HG03469 (cell line): ENCODE data around the gene PLEKHH1.

Source experiments
- ATAC-seq: cut with Tn5 transposase; IDR thresholded peaks from one replicate; pipeline ENCODE4 v1.9.1; 2021; ENCODE audit warnings: mild to moderate bottlenecking, moderate library complexity, moderate number of reproducible peaks; ENCODE audit not compliant: unreplicated experiment

Gene PLEKHH1

GRCh38 chr14:67532998-67533753 is at the start of gene PLEKHH1:
Gene PLEKHH1 (plus strand): TSS chr14:67533290. CDS start chr14:67541868, 8,578 bp downstream.
- no peak for ATAC-seq

DNA sequence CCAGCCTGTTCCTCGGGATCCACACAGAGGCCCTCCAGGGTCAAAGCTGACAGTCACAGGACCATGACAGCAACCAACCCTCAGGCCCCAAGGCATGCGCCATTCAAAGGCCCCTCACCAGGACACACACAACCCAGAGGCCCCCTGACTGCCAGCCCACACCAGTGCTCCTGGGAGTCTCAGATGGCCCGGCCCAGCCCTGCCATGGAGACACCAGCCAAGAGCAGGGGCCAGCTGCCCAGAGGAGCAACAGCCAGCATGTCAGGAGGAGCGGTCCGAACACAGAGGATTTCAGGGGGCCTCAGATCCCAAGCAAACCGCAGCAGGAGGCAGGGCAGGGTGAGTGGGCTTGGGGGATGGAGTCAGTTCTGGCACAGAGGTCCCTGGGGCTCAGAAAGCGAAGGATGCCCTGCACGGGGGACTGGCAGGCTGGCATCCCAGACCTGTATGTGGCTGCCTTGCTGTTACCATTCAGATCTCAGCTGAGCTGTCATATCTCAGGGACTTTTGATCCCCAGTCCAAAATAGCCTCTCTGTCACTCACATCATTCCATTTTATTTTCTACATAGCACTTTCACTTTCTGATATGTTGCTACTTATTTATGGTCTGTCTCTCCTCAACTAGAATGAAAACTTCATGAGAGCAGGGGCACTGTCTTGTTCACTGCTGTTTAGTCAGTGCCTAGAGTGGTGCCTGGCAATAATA is 49.4 kb upstream of the PLEKHH1 start:
- ATAC-seq, result no peak

DNA sequence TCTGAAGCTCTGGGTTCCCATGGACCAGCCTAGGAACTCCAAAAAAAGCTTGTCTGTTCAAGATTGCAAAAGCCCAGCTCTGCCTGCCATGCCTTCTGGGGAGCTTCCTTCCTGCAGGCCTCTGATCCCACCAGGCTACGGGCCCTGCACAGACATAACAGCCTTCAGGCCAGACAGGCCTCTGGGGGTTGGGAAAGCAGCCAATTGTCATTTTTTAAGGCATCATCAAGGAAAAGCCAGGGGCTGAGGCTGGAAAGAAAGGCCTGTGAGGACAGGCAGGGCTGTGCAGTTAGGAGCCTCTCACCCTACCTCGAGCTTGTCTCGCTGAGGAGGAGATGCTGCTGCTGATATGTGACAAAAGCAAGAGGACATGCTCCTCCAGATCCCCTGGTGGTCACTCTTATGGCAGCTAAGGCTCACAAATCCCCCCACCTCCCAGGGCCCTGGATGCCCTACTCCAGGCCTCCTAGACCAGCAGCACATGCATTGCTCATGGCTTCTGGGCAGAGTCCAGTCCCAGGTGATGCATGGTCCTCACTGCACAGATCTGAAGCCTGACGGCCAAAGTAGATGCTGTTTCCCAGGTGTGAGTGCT is 47.5 kb upstream of the PLEKHH1 start:
- ATAC-seq, result no peak

DNA sequence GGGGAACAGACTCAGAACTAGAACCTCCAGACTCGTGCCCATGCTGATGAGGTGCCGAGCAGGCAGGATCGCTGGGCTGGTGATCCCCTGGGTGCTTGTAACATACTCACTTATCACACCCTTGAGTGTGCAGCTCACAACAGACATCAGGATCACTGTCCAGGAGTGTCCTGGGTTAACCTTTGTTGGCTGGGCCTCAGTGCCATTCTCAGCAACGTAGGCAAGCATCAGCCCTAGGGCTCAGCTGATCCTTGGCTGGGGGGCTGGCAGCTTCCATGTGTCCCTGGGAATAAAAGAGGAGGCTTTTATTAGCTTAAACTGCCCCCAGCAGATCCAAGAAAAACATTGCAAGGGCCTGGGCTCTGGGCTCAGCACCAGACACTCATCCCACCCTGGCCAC is 46.2 kb upstream of the PLEKHH1 start:
- no peak for ATAC-seq

DNA sequence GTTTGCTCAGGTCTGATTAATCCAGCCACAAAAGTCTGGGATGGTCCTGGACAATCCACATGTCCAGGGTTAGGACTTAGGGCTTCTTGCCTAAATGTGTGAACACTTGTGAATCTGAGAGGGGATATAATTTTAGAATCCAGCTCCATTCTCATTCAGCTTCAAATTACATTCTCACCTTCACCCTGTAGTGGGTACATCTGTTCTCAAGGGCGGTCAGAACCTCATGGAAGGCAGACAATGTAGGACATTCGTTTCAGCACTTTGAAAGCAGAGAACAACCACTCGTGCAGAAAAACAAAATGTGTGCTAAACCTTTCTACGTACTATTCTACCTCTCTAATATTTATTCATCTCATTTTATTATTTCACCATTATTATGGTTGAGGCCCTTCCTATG is 45.8 kb upstream of the PLEKHH1 start:
- no peak for ATAC-seq

DNA sequence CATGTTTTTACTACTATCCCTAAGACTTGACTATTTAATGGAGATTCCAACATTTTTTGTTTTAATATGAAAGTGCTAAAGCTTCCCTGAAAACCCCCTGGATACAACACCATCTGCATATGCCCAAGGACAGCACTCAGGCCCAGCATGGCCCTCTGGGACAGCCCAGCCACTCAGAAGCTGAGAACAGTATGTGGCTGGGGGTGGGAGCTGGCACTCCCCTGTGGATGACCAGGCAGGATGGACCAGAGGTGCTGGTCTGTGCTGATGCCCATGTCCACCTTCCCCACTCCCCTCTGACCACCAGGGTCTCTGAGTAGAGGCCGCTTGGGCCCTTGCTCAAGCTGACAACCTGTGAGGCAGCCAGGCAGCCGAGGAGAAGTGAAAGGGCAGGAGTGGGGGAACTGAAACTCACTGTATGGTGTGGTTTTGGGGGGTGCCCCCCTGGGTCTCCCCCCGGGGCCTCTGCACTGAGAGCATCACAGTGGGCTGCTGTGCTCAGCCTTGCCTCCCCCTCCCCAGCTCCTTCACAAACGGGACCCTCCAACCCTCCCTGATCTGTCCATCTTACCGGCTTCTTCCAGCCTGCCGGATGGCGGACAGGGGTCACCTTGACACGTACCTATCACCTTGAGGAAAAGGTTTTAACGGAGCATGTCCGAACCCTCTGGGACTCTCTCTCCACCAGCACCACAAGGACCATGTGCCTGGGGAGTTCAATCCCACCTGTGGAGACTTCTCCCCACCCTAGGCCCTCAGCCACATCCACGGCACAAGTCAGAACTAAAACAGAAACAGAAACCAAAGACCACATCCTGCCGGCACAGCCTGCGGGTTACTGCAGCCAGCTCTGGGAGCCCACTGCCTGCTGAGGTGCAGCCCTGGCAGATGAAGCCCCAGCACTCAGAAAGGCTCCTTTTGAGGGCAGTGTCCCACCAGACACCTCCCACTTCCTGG is 44.9 kb upstream of the PLEKHH1 start, which contains the start of gene TMEM229B:
Gene TMEM229B, minus strand, starts transcription at position 785 of the 957 bp plus-strand sequence. CDS start 14,798 bp downstream, outside the sequence.
- peak; percentile 83 for ATAC-seq

GRCh38 chr14:67490196-67490595 is 42.9 kb upstream of the PLEKHH1 start:
- no peak for ATAC-seq

DNA sequence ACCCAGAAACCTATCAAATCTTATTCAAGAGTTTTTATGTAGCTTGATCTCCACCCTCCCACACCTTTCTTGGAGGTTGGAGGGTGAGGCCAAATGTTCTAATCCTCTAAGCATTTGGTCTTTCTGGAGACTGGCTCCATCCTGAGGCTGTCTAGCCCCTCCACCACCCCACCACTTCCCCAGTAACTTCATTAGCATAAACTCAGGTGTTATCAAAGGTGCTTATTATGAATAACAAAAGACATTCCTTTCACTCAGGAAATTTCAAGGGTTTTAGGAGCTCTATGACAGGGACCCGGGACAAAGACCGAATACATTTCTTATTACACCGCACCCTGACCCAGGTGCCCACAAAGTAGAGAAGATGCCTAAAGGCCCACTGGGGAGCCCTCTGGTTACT is 41.8 kb upstream of the PLEKHH1 start:
- no peak for ATAC-seq

DNA sequence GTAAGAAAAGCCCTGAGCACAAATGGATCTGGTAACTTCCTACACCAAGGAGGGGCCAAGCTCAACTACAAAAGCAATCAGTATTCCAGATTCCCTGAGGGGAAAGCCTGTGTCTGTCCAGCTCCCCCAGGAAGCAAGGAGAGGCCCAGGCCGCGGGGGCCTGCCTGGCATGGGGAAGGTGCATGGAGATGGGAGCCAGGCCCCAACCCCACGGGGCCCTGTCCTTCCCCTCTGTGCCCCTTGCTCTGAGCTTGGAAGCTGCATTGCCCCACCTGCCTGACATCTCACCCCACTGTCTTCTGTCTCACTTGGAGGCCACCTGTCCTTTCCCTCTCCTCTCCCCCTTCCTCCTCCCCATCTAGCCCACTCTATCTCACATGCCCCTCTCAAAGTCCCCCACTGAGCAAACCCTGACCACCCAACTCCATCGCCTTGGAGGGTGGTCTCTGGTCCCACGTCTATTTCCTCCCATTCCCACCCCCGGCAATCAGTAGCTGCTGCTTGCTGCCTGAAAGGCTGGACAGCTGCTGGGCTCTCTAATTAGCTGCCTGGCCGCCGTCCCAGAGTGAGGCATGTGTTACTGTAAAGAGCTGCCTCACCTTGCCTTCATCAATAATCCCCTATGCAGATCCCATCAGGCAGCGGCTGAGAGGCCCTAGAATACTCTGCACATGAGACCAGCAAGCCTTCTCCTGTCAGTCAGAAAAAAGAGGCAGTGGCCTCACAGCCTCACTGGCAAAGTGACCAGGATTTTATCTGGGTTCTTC is 41.2 kb upstream of the PLEKHH1 start:
- no peak for ATAC-seq

GRCh38 chr14:67492538-67492937 is 40.6 kb upstream of the PLEKHH1 start:
- no peak for ATAC-seq

DNA sequence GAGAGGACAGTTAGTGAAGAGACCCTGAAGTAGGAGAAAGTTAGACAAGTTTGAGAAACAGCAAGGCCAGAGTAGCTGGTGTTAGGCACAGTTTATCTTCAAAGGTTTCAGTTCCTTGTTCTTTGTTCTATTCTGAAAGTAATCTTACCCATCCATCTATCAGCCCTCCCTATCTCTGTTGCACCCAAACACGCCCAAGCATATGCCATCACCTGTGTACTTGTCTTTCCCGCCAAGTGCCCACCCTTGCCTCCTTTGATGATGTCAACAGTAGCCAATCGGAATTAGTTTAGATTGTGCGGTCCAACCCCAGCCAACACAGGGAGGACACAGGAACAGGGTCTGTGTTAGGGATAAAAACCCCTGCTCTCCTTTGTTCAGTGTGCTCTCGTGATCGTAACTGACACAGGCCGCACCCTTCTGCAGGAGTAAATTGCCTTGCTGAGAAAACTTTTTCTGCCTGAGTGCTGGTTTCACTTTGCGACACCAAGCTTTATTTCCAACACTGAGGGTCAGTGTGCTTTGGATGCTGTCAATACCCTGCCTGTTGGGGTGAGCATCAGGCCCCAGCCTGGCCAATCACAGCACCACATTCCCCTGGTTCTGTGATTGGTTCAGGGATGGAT is 39.9 kb upstream of the PLEKHH1 start:
- ATAC-seq, result no peak

DNA sequence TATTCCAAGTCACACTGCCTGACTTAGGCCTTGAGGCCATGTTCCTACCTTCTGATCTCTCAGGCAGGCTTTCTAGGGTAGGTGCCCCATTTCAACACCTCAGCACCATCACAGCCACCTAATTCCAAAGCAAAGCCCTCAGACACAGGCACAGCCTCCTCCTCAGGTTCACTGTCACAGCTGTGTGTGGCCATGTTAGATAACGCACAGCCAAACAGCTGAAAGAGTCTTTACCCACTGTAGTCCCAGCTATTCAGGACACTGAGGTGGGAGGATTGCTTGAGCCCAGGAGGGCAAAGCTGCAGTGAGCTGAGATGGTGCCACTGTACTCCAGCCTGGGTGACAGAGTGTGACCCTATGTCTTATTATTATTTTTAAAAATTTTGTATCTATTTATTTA is 37.3 kb upstream of the PLEKHH1 start:
- no peak for ATAC-seq

- no peak for ATAC-seq
These were observed 35.9 kb upstream of the PLEKHH1 start for GRCh38 chr14:67497216-67497615.

GRCh38 chr14:67497716-67498115 is 35.4 kb upstream of the PLEKHH1 start:
- no peak for ATAC-seq

GRCh38 chr14:67500981-67501380 is 32.1 kb upstream of the PLEKHH1 start:
- no peak for ATAC-seq

DNA sequence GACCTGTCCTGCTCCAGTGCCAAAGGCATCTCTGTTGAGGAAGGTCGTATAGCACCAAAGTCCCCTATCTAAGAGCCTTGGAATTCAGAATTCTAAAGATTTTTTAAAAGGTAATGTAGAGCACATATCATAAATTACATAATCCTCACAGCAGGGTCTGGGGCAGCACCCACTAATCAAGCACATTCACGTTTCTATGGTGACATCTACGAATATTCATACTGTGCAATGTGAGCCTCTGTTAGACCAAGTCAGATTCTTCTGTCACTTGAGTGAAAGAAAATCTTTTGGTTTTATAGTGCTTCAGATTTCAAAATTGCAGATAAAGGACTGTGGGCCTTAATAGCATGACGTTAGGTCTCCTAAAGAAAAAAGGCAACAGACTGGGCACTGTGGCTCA is 31.4 kb upstream of the PLEKHH1 start:
- no peak for ATAC-seq

- no peak for ATAC-seq
These were observed 30.2 kb upstream of the PLEKHH1 start for GRCh38 chr14:67502867-67503266.

- ATAC-seq, result no peak
These were observed 29.8 kb upstream of the PLEKHH1 start for GRCh38 chr14:67503331-67503730.

- ATAC-seq, result no peak
These were observed 27.8 kb upstream of the PLEKHH1 start for GRCh38 chr14:67505254-67505653.

DNA sequence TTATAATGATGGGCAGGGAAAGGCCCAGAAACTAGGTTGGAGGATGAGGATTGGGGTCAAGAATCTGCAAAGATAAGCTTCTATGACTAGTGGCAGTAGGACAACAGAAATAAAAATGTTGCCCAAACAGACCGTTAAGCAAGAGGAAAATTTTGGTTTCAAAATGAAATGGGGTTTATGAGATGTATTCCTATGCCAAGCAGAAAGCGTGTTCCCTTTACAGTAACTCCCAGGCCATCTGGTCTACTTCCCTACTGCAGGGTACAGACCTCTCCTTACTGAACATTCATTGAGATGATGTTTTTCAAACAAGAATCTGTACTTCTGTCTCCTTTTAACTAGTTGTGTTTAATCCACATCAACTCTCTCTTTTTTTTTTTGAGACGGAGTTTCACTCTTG is 24.1 kb upstream of the PLEKHH1 start:
- ATAC-seq, result no peak
